ENCODE results near the gene PRSS57. TPM values are rescaled to one million over a fixed set of nuclear protein-coding genes. Genes with fewer than 3 reads are reported as not detected.
A peak's percentile ranks its signal among the peaks of the same experiment; 100 is the strongest.

PRSS57 gene
- total RNA-seq, 4 donors from 2014 or later: 0.34 TPM; not detected in 3

DNA sequence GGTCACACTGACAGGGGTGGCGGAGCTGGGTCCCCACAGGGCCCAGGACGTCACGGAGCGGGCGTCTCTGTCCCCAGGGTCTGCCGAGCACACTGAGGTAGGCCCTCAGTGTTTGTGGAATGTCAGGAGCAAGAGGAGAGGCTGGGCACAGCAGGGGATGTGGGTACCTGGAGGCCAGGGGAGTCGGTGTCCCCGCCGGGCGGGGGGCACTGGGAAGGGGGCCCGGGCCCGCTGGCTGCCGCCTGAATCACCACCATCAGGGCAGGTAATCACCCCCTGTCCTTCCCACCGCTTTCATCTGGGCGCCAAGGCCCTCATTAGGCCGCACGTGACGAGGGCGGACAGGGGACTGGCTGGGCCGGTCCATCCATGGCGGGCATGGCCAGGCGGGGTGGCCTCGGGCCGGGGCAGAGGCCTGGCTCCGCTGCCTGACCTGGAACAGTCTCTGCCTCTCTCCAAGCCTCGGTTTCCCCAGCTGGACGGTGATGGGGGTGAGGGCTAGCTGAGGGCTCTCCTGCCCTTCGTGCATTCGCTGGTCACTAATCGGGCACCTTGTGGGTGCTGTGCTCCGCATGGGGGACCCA is 54.6 kb downstream of the PRSS57 start:
- TF ChIP-seq, protein P1, sequence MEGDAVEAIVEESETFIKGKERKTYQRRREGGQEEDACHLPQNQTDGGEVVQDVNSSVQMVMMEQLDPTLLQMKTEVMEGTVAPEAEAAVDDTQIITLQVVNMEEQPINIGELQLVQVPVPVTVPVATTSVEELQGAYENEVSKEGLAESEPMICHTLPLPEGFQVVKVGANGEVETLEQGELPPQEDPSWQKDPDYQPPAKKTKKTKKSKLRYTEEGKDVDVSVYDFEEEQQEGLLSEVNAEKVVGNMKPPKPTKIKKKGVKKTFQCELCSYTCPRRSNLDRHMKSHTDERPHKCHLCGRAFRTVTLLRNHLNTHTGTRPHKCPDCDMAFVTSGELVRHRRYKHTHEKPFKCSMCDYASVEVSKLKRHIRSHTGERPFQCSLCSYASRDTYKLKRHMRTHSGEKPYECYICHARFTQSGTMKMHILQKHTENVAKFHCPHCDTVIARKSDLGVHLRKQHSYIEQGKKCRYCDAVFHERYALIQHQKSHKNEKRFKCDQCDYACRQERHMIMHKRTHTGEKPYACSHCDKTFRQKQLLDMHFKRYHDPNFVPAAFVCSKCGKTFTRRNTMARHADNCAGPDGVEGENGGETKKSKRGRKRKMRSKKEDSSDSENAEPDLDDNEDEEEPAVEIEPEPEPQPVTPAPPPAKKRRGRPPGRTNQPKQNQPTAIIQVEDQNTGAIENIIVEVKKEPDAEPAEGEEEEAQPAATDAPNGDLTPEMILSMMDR (IDR thresholded peaks at IDR 0.05): no peak
- H3K27ac ChIP-seq (replicated peaks in 1 of 4): peak overlapping the region in 2 of 4 donors; percentile 61 to 79
- H3K27me3 ChIP-seq: no peaks in the 10 kb centered on the region
- DNase-seq (ENCODE audit: extremely low spot score): no peak
- intact Hi-C loops (cut with DNase I): no loop called here
- no peaks in the 10 kb centered on the region for H3K9me3 ChIP-seq
- 94% methylated on average over 5 of the region's 31 CpGs for WGBS
- H3K36me3 ChIP-seq: peaks cover 0 to 12% (median 5%) of the 10 kb centered on the region in 4 donors
- H3K4me3 ChIP-seq: no peak overlapping the region
- peaks cover 11 to 23% (median 16%) of the 10 kb centered on the region in 4 donors for H3K4me1 ChIP-seq

DNA sequence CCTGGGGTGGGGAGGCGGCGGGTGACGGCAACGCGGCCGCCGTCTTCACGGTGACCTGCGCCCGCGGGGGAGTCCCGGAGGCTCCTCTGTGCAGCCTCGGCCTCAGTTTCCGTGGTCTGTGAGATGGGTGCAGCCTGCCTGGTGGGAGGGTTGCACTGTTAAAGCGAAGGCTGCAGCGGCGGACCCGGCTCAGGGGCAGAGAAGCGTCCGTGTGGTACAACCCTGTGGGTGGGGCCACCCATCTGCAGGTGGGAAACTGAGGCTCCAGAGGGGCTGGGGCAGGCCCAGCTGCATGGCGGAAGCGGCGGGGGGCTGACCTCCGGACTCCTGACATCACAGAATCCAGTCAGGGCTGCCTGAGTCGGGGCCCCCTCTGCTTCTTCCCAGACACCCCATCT is 55.1 kb downstream of the PRSS57 start:
- Histone ChIP-seq H3K9me3 (no peaks in the 10 kb centered on the region), H3K4me1 (peaks cover 11 to 25% (median 17%) of the 10 kb centered on the region in 4 donors), H3K36me3 (peaks cover 0 to 9% (median 3%) of the 10 kb centered on the region in 4 donors), H3K27me3 (no peaks in the 10 kb centered on the region), H3K4me3 (peak overlapping the region; percentile 56 to 63 (median 58)), H3K27ac (replicated peaks in 1 of 4) (peak overlapping the region; percentile 61 to 79 (median 70))
- WGBS: 100% methylated on average over 1 of the region's 25 CpGs
- no peak for DNase-seq (ENCODE audit: extremely low spot score)
- intact Hi-C loops (cut with DNase I): no loop called here
- no peak for TF ChIP-seq POLR2AphosphoS5 (IDR thresholded peaks at IDR 0.05)
- TF ChIP-seq EP300 (IDR thresholded peaks at IDR 0.05): no peak
- no peak for TF ChIP-seq POLR2A (IDR thresholded peaks at IDR 0.05; ENCODE audit: low read depth)
- TF ChIP-seq, protein P1 (IDR thresholded peaks at IDR 0.05): no peak

DNA sequence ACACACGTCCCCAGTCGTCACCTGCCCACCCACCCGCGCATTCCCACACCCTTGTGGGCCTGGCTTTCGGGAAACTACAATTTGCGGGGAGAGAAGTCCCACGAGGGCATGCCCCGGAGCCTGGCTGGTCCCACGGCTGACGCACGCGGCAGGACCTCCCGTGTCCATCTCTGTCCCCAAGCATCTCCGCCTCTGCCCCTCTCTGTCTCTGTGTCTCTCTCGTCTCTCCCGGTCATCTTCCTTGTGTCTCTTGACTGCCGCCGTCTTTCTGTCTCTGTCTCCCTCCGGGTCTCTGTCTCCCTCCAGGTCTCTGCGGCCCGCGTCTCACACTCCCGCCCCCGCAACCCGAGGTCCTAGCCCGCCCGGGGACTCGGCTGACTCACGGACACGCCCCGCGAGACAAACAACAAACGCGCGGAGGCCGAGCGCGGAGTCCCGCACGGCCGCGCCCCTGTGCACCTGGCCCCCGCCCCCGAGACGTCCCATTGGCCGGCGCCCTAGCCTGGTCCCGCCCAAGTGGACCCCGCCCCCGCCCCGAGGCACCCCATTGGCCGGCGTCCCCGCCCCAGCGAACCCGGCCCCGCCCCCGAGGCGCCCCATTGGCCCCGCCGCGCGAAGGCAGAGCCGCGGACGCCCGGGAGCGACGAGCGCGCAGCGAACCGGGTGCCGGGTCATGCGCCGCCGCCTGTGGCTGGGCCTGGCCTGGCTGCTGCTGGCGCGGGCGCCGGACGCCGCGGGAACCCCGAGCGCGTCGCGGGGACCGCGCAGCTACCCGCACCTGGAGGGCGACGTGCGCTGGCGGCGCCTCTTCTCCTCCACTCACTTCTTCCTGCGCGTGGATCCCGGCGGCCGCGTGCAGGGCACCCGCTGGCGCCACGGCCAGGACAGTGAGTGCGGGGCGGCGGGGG is 55.7 kb downstream of the PRSS57 start, which contains the start of gene FGF22:
TSS of gene FGF22 (plus strand) at position 627 of the 908 bp plus-strand sequence. CDS start at position 674, 47 bp downstream.
- Histone ChIP-seq H3K36me3 (peaks cover 0 to 3% (median 0%) of the 10 kb centered on the region in 4 donors), H3K4me1 (peaks cover 14 to 31% (median 23%) of the 10 kb centered on the region in 4 donors), H3K27me3 (no peaks in the 10 kb centered on the region), H3K27ac (replicated peaks in 1 of 4) (peak within 1 kb of the TSS; percentile 61 to 79 (median 70)), H3K9me3 (no peaks in the 10 kb centered on the region), H3K4me3 (peak within 1 kb of the TSS; percentile 56 to 63 (median 58))
- TF ChIP-seq POLR2A (IDR thresholded peaks at IDR 0.05; ENCODE audit: low read depth) (no peak), POLR2AphosphoS5 (IDR thresholded peaks at IDR 0.05) (peak in 1 of 2 donors; percentile 59), EP300 (IDR thresholded peaks at IDR 0.05) (no peak)
- TF ChIP-seq, protein P1 (IDR thresholded peaks at IDR 0.05): peak in 1 of 3 experiments; percentile 13
- peak; percentile 99 for DNase-seq (ENCODE audit: extremely low spot score)
- 8% methylated on average over 27 of the region's 109 CpGs for WGBS
- intact Hi-C loops (cut with DNase I): no loop called here

DNA sequence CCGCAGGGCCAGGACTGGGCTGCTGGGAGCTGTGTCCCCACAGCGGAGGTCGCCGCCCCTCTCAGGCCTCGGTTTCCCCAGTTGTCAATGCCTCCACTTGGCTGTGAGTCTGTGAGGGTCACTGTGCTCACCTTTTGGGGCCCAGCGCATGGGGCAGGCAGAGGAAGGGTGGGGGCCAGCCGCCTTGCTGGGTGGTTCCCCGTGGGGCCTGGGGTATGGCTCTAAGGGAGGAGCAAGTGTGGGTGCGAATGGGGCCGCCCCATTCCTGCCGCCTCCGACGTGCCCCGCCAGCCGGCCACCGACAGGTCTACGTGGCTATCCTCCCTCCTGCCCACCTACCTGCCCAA is 56.4 kb downstream of the PRSS57 start:
- Histone ChIP-seq H3K4me1 (peaks cover 20 to 37% (median 29%) of the 10 kb centered on the region in 4 donors), H3K27me3 (no peaks in the 10 kb centered on the region), H3K27ac (replicated peaks in 1 of 4) (peak overlapping the region in 3 of 4 donors; percentile 31 to 79 (median 73)), H3K4me3 (peak overlapping the region; percentile 56 to 63 (median 58)), H3K9me3 (no peaks in the 10 kb centered on the region), H3K36me3 (no peaks in the 10 kb centered on the region)
- intact Hi-C loops (cut with DNase I): no loop called here
- WGBS: 73% methylated on average over 3 of the region's 17 CpGs
- TF ChIP-seq POLR2AphosphoS5 (IDR thresholded peaks at IDR 0.05) (no peak), EP300 (IDR thresholded peaks at IDR 0.05) (no peak), POLR2A (IDR thresholded peaks at IDR 0.05; ENCODE audit: low read depth) (no peak)
- TF ChIP-seq, protein P1 (IDR thresholded peaks at IDR 0.05): no peak
- DNase-seq (ENCODE audit: extremely low spot score): no peak

Other genes with a start within 250 kb of the PRSS57 start
- gene SHC2, start 234.4 kb downstream of the PRSS57 start, total RNA-seq: 10 to 100 TPM; 11.2 to 35.6 (median 18.7) TPM
- gene MADCAM1, start 199.0 kb downstream of the PRSS57 start, total RNA-seq: under 1 TPM in 2 of 4 donors, not detected in 2; 0.17 to 0.42 TPM
- 10 to 100 TPM; 61.7 to 86.6 (median 64.4) TPM for gene TPGS1, start 188.0 kb downstream of the PRSS57 start, total RNA-seq
- 100 to 1,000 TPM in 1 of 4 donors, 10 to 100 TPM in 3; 62.5 to 100 (median 76.2) TPM for gene CDC34, start 163.7 kb downstream of the PRSS57 start, total RNA-seq
- under 1 TPM in 2 of 4 donors, not detected in 2; 0.50 to 0.58 TPM for gene GZMM, start 151.4 kb downstream of the PRSS57 start, total RNA-seq
- 100 to 1,000 TPM; 304 to 416 (median 362) TPM for gene BSG, start 122.9 kb downstream of the PRSS57 start, total RNA-seq
- under 1 TPM; 0.19 to 0.50 (median 0.41) TPM for gene HCN2, start 105.6 kb downstream of the PRSS57 start, total RNA-seq
- 10 to 100 TPM; 20.8 to 40.7 (median 30.4) TPM for gene POLRMT, start 61.9 kb downstream of the PRSS57 start, total RNA-seq
- 1 to 10 TPM in 2 of 4 donors, under 1 TPM in 2; 0.50 to 2.1 (median 1.4) TPM for gene FGF22, start 55.6 kb downstream of the PRSS57 start, total RNA-seq
- gene RNF126, start 32.2 kb downstream of the PRSS57 start, total RNA-seq: 10 to 100 TPM; 41.5 to 63.5 (median 62.3) TPM
- 100 to 1,000 TPM; 115 to 226 (median 217) TPM for gene FSTL3, start 19.1 kb downstream of the PRSS57 start, total RNA-seq
- gene PALM, start 13.5 kb upstream of the PRSS57 start, total RNA-seq: 100 to 1,000 TPM in 1 of 4 donors, 10 to 100 TPM in 3; 42.8 to 119 (median 70.8) TPM
- 1 to 10 TPM in 1 of 4 donors, not detected in 3; 2.0 TPM for gene MISP, start 55.7 kb upstream of the PRSS57 start, total RNA-seq
- gene PTBP1, start 102.0 kb upstream of the PRSS57 start, total RNA-seq: 100 to 1,000 TPM in 1 of 4 donors, 10 to 100 TPM in 3; 76.8 to 110 (median 95.3) TPM
- not detected for gene PLPPR3, start 126.5 kb upstream of the PRSS57 start, total RNA-seq
- gene AZU1, start 132.4 kb upstream of the PRSS57 start, total RNA-seq: 1 to 10 TPM in 1 of 4 donors, under 1 TPM in 1, not detected in 2; 0.40 to 1.3 TPM
- gene PRTN3, start 145.5 kb upstream of the PRSS57 start, total RNA-seq: 1 to 10 TPM in 1 of 4 donors, not detected in 3; 1.2 TPM
- 1 to 10 TPM in 3 of 4 donors, under 1 TPM in 1; 0.45 to 3.3 (median 1.6) TPM for gene ELANE, start 156.9 kb upstream of the PRSS57 start, total RNA-seq
- gene CFD, start 164.2 kb upstream of the PRSS57 start, total RNA-seq: 1,000 to 10,000 TPM in 1 of 4 donors, 100 to 1,000 TPM in 3; 298 to 1,068 (median 643) TPM
- gene MED16, start 197.7 kb upstream of the PRSS57 start, total RNA-seq: 10 to 100 TPM; 26.3 to 50.9 (median 37.2) TPM
- not detected for gene RNU6-9, start 198.0 kb upstream of the PRSS57 start, total RNA-seq
- 10 to 100 TPM; 32.0 to 52.5 (median 40.0) TPM for gene R3HDM4, start 217.8 kb upstream of the PRSS57 start, total RNA-seq
- gene KISS1R, start 221.9 kb upstream of the PRSS57 start, total RNA-seq: not detected
- gene ARID3A, start 230.6 kb upstream of the PRSS57 start, total RNA-seq: 1 to 10 TPM; 2.9 to 8.4 (median 5.0) TPM